Measurements from ENCODE around the gene ZMAT1. TPM values are rescaled to one million over a fixed set of nuclear protein-coding genes. Genes with fewer than 3 reads are reported as not detected.

The ZMAT1 gene
- total RNA-seq, 1 experiment from 2014 or later, result 0.04 TPM

Other genes with a start within 250 kb of the ZMAT1 start
- gene TCEAL2, start 193.7 kb upstream of the ZMAT1 start, total RNA-seq (2014; rRNA removed; shearing (Covaris generic)), result not detected in 2 replicates
- not detected in 2 replicates for gene TCEAL6, start 210.5 kb upstream of the ZMAT1 start, total RNA-seq (2014; rRNA removed; shearing (Covaris generic))
- gene BEX5, start 223.9 kb upstream of the ZMAT1 start, total RNA-seq (2014; rRNA removed; shearing (Covaris generic)), result not detected in 2 replicates

Data from SJCRH30 (cell line).